HEK293T (cell line): Measurements from ENCODE around the gene PKNOX2.

Experiments
- BHLHE40 ChIP-seq: fragments of 450-650 bp; IDR thresholded peaks from 2 replicates; pipeline ENCODE4 v1.6.1; 2016; ENCODE audit warnings: mild to moderate bottlenecking, moderate library complexity, borderline replicate concordance
- FOXM1 ChIP-seq: fragments of 450-650 bp; IDR thresholded peaks from 2 replicates; pipeline ENCODE4 v1.6.1; 2017; ENCODE audit warnings: mild to moderate bottlenecking, borderline replicate concordance
- HDGF ChIP-seq: fragments of 450-650 bp; IDR thresholded peaks from 2 replicates; pipeline ENCODE4 v1.6.1; 2017; ENCODE audit warnings: antibody characterized with exemption, borderline replicate concordance
- NFRKB ChIP-seq: fragments of 450-650 bp; IDR thresholded peaks from 2 replicates; pipeline ENCODE4 v1.6.1; 2016; ENCODE audit warnings: mild to moderate bottlenecking, moderate library complexity
- SP1 ChIP-seq: fragments of 450-650 bp; IDR thresholded peaks from 2 replicates; pipeline ENCODE4 v1.6.1; 2017
- SUZ12 ChIP-seq: fragments of 450-650 bp; IDR thresholded peaks from 2 replicates; pipeline ENCODE4 v1.6.1; 2016; ENCODE audit warnings: mild to moderate bottlenecking
- TARDBP ChIP-seq: fragments of 450-650 bp; IDR thresholded peaks from 2 replicates; pipeline ENCODE4 v1.6.1; 2016
- ZNF384 ChIP-seq: fragments of 450-650 bp; IDR thresholded peaks from 2 replicates; pipeline ENCODE4 v1.6.1; 2016

DNA sequence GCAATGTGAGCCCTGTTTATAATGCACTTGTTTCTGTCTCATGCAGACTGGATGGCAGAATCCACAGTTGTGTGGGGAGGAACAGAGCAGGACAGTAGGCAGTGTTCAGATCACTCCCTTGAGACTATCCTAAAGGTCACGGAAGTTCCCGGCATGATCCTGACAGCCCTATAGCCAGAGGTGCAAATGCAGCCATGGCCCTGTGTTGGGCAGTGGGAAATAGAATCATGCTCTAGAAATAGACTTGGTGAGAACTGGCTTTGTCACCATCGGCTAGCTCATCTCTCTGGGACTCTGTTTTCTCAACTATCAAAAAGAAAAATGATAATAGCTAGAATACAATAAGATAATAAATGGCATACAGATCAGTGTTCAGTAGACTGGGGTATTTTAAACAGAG is 208.4 kb downstream of the PKNOX2 start:
- TF ChIP-seq ZNF384: no peak
- TF ChIP-seq HDGF: no peak
- TF ChIP-seq SUZ12: no peak
- no peak for TF ChIP-seq FOXM1
- no peak for TF ChIP-seq NFRKB
- no peak for TF ChIP-seq SP1
- TF ChIP-seq BHLHE40: no peak
- TF ChIP-seq TARDBP: no peak
